ENCODE results near the gene MSI2.
"Not testable (repeated sequence)": the region's sequence is repeated elsewhere in the genome, so short reads cannot be mapped to it uniquely, and the experiment has no call there.

MSI2 gene

DNA sequence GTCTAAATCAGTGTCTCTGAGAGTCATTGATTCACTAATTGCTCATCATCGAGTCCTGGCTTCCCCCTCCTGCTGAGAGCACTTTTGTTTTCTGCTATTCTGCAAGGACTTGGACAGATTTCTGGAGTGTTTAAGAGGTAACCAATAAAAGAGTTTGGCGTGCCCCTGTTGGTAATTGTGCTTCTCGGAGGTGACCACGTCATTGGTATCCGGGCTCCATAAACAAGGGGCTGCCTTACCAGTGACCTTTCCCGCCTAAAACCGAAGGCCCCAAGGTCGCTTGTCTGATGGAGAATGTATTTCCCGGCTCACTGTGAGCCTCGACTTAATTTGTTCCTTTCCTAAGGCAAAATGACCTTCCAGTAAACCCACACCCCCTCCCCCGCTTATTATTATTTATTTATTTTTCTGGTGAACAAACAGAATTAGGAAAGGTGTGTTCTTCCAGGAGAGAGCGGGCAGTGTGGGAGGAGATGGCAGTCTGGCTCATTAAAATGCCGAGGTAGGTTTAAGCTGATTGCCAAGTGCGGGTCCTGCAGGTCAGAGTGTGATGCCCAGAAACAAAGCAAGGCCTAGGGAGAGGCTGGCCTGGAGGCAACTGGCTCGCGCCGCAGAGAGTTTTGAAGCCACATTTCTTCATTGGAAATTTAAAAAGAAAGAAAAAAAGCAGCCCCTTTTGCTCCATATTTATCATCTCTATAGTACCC lies 30.2 kb downstream of the MSI2 start:
- DNase-seq, result no peak
- intact Hi-C loops (cut with DNase I), result no loop called here

DNA sequence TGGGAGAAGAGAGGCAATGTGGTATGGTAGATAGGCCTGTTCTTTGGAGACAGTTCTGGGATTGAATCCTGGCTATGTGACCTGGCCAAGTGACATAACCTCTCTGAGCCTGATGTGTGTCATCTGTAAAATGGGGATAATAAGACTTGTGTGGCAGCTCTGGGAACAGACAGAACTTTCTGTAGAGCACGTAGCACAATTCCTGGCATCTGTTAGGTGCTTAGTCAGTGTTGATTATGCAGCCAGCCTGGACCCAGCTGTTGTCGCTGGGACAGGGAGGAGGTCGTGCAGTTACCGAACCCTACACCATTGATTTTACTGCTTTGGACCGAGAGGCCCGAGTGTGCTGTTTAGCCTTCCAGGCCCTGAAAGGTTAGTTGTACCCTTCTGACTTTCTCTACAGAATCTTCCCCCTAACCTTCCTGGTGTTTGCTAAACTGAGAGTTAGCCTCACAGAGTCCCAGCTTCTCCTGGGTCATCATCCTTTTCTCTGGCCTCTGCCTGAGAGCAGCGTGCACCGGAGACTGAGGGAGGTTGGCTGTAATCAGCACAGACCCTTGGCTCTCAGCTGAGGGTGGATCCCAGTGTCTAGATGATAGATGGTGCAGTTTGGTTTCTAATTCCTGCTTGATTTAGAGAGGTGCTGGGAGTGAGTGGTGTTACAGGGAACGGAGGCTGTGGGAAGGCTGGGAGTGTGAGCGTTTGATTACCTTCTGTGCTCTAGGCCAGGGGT lies 31.9 kb downstream of the MSI2 start:
- DNase-seq, result no peak

DNA sequence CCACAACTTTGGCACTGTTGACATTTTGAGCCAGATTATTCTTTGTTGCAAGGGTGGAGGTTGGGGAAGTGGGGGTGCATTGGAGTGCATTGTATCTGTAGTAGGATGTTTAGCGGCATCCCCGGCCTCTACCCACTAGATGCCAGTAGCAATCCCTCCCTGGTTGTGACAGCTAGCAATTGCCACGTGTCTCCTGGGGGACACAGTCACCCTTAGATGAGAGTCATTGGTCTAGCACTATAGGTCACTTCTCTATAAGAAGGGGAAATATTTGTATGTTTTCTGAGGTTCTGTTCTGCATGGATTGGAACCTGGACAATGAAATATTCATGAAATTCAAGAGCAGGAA lies 32.4 kb downstream of the MSI2 start:
- DNase-seq, result peak in 1 of 10 donors; percentile 34

More for the DNA sequence above, 31.9 kb downstream of the MSI2 start:
- intact Hi-C loops (cut with DNase I), result no loop called here

DNA sequence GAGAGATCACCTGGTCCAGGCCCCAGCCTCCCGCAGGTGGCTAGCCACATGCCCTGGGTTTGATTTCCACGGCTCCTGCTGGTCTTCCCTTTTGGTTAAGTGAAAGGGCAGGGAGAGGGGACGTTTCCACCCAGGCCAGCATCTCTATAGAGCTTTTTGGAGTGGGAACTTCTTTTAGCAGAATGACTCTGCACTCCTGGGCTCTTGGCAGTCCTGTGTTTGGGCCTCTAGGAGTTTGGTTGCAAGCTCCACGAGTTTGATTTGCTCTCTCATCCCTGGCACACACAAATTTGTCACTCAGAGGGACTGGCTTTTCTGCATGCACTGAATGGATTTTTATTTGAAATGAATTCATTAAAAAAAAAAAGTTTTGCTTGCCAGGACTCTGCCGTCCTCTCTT lies 32.8 kb downstream of the MSI2 start:
- DNase-seq, result no peak
- intact Hi-C loops (cut with DNase I), result no loop called here

More for the DNA sequence above, 32.4 kb downstream of the MSI2 start:
- intact Hi-C loops (cut with DNase I), result no loop called here

DNA sequence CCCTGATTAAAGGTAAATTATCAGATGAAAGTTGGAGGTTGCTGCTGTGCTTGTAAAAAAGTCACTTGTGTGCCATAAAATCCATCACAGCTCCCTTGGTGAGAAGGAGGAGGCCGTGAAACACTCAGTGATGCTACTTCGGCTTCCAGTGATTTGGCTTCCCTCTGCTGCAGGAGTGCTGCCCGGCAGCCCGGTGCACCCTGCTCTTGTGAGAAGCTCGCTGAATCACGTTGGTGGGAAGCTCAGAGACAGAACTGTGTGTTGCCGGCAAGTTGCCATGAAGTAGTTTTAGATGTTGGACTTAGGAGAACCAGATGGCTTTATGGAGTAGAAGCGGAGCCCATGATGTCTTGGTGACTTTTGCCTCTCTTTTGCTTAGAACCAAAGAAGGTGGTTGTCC lies 33.3 kb downstream of the MSI2 start:
- peak in 1 of 10 donors; percentile 81 for DNase-seq
- intact Hi-C loops (cut with DNase I), result no loop called here

DNA sequence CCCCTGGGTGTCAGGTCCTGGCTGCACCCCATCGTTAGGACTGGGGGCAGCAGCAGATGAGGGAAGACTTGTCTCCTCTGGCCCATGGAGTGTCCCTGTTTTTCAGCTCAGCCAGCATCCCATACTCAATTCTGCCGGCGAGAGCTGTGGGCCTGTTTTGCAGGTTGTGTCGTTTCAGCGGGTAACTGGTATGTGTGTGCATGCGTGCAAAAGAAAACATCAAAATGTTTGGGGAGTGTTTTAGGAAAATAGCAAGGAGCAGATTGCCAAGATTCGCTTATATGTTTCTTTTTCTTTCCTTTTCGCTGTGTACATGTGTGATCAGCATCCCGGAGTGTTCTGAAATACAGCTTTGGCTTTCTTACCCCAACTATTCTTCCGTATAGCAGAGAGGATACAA lies 34.7 kb downstream of the MSI2 start:
- DNase-seq, result no peak
- intact Hi-C loops (cut with DNase I), result no loop called here

DNA sequence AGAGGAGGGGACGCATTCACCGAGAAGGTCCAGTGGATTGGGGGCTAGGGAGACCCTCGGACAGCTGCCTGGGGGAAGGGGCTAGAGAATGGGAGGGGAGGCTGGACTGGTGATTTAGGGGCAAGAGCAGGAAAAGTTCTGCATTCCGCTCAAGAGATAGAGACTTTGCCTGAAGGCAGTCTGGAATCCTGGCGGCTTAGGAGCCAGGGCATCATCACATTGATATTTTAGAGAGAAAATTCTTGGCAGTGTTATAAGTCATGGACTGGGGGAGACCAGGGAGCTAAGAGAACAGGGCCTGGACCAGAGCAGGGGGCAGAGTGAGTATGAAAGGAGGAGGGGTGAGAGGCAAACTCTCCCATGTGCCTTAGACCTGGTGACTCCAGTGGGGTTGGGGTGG lies 35.8 kb downstream of the MSI2 start:
- intact Hi-C loops (cut with DNase I), result no loop called here
- DNase-seq, result no peak

DNA sequence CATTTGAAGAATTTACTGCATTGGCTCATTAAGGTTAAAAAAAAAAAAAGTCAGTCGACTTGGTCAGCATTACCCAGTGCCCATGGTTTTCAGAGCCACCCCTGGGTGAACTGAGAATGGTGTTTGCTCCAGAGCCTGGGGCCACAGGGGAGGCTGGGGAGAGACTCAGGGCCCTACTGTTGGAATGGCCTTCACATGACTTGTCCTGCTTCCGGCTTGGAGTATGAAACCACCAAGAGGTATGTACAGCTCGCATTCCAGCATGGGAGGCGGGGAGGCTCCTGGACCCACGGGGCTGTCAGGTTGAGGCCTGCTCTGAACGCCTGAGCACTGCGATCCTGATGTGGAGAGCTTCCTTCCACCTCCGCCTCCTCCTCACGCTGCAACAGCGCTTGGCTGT lies 36.8 kb downstream of the MSI2 start:
- intact Hi-C loops (cut with DNase I), result no loop called here
- DNase-seq, result no peak

DNA sequence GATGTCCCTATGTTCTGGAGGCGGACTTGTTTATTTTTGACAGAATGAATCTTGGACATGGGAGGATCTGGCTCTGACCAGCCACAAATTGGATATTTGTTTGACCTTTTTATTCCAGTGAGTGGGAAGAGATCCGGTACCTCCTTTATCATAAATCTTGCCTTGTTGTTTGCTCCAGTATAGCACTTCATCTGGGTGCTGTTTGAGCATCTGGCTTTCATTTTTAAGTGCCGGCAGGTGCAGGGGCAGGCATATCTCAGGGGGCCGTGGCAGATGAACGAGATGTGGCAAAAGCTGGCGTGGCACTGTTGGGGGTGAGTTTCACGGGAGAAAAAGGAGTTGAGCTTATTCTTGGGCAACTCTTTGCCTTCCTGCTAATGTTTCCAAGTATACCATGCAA lies 37.8 kb downstream of the MSI2 start:
- DNase-seq, result no peak
- intact Hi-C loops (cut with DNase I), result no loop called here

DNA sequence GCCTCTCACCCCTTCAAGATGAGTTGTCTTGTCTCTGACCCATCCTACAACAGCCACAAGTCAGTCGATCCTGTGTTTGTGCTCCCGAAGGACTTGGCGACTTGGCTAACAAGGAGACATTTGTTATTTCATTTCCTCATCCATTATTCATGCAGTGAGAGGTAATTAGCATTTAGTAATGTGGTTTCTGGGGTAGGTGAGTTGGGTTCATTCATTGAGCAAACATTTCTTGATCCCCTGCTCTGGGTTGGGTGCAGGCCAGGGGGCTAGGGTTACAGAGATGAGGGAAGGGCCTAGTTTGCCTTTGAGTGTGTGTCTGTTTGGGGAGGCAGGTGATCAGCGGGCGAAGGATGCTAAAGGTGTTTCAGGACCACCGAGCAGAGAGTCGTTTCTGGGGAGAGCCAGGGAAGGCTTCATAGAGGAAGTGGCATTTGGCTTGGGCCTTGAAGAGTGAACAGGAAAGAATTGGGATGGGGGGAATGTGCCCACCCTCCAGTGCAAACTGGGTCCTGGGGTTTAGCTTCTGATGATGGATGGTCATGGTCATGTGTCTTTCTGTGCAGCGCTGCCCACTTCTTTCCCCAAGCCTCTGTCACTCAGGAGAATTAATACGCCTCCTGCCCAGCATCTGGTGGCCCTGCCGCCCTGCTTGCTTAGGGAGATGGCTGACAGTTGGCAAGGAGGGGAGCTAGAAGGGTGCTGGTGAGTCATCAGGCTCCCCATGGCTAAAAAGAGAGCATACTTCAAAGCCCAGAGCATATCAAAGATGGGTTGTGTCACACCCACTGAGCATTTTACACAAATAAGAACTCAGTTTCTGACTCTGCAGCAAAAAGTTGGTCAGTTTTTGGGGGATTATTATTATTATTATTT lies 38.5 kb downstream of the MSI2 start:
- intact Hi-C loops (cut with DNase I), result no loop called here
- DNase-seq, result no peak

DNA sequence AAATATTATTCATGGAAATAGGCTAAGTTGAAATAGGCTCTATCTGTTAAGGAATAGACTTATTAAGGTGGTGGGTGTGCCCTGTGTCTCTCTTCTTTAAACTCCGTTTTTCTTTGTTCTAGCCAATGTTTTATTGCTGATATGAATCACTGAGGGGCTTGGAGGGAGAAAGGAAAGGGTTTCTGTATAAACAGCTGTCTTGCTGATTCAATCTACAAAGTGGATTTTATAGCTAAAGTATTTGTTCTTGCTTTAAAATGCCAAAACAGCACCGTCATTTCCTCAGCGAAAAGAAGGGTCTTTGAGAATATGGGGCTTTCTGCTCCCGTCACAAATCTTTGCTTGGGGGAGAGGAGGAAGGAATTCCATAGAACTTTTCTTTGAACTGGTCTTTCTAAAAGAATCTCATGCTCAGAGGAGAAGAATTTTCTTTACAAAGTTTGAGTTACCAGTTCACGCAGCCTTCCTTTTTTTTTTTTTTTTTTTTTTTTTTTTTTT lies 39.3 kb downstream of the MSI2 start:
- intact Hi-C loops (cut with DNase I), result no loop called here

DNA sequence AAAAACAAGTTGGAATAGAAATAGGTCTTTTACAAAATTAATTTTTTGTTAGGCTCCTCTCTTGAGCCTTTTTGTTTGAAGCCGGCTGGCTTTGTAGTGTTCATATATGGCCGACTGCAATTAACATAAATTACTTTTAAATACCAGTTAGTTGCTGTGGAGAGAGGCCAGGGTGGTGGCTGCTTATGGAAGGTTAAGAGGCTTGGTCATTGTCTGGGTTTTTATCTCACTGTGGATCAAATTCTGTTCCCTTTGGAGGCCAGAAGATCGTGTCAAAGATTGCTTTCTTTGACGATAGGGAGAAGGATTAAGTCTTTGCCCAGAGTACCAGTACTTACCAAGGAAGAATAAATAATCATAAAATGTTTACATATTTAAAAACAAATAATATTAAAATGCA lies 39.9 kb downstream of the MSI2 start:
- intact Hi-C loops (cut with DNase I), result no loop called here
- DNase-seq, result no peak

More for the DNA sequence above, 39.3 kb downstream of the MSI2 start:
- DNase-seq, result no peak

DNA sequence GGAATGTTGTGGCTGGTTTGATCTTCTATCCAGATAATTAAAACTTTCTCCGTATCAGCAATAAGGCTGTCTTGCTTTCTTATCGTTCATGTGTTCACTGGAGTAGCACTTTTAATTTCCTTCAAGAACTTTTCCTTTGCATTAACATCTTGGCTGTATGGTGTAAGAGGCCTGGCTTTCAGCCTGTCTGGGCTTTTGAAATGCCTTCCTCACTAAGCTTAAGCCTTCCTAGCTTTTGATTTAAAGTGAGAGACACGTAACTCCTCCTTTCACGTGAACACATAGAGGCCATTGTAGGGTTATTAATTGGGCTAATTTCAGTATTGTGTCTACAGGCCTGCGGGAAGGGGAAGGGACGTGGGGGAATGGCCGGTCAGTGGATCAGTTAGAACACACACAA lies 42.9 kb downstream of the MSI2 start:
- no peak for DNase-seq
- intact Hi-C loops (cut with DNase I), result no loop called here

DNA sequence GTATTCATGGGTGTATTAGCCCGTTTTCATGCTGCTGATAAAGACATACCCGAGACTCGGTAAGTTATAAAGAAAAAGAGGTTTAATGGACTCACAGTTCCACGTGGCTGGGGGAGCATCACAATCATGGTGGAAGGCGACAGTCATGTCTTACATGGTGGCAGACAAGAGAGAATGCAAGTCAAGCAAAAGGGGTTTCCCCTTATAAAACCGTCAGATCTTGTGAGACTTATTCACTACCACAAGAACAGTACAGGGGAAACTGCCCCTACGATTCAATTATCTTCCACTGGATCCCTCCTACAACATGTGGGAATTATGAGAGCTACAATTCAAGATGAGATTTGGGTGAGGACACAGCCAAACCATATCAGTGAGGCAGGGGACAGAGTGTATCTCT lies 44.3 kb downstream of the MSI2 start:
- peak in 1 of 10 donors; percentile 2 for DNase-seq
- intact Hi-C loops (cut with DNase I), result not testable (repeated sequence)

DNA sequence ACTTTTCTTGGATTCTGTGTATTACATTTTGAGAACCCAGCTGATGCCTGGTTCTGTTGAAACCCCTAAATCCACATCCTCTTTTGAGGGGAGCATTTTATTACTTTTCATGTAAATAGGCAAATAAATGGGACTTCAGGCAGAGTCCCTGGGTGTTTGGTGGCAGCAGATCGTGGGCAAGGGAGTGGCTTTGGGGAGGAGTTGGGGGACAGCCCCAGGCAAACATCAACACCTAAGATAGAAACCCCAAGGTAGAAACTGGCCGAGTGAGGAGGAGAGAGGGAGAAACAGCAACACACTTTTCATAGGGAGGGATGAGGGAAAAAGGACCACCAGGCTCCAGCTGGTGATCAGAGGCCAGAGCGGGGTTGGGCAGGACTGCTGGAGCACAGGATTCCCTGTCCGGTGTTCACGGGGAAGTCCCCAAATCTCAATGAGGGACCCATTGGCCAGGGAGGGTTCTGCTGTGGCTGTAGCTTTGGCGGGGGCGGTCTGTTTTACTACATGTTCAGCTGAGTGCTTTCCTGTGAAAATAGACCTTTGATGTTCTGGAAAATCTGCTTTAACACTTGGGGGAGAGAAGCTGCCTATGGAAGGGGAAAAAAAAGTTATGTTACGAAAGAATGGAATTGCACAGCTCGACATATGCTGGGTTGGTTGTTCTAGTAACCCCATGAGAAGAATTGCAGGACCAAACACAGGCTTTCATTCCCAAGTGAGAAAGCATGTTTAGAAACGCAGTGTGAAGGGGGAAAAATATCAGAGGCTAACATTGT lies 46.6 kb downstream of the MSI2 start:
- intact Hi-C loops (cut with DNase I), result no loop called here
- peak in 1 of 10 donors; percentile 45 for DNase-seq

DNA sequence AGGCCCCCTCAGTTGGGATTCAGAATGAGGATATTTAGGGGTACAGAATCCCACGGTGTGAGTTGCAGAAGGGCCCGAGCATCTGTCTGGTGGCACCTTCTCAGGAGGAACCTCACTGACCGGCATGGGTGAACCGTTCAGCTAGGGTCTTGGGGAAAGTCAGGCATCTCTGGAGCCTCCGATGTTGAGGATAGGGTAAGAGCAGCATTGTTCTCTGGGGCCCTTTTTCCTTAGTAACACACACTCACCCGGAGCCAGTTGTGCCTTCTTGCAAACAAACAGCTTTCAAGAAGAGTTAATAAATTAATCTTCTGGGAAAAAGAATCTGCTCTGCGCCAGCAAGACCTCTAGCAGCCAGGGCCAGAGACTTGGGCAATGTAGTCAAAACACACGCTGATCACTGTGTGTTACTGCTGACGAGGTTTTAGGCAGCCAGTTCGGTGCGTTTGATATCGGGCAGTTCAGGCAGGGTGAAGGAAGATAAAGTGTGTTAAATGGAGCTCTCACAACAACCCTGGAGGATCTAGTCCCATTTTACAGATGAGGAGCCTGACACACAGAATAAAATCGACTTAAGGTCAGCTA lies 48.9 kb downstream of the MSI2 start:
- DNase-seq, result no peak
- intact Hi-C loops (cut with DNase I), result no loop called here

DNA sequence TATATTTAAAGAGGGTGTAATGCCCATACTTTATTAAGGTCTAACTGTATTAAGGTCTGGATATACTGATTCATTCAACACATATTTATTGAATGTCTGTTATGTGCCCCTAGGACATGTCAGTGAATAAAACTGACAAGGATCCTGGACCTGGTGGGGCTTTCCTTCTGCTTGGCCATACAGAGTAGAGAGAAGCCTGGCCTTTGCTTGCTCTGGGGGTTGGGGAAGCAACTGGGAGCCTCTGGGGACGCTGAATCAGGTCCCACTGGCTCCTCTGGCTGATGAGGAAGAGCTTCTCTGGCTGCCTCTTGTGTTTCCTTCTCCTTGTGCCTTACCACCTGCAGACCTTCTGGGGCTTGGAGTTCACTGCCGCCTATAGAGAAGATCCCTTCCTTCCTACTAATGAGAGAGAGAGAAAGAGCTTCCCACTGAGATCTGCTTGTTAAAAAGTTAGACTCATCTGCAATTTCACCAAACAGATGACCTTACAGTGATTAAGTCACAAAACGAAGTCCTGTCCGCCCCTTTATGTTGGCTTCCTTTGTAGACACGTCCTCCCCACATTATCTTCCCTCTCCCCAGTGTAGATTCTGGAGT lies 49.7 kb downstream of the MSI2 start:
- no peak for DNase-seq
- intact Hi-C loops (cut with DNase I), result no loop called here

DNA sequence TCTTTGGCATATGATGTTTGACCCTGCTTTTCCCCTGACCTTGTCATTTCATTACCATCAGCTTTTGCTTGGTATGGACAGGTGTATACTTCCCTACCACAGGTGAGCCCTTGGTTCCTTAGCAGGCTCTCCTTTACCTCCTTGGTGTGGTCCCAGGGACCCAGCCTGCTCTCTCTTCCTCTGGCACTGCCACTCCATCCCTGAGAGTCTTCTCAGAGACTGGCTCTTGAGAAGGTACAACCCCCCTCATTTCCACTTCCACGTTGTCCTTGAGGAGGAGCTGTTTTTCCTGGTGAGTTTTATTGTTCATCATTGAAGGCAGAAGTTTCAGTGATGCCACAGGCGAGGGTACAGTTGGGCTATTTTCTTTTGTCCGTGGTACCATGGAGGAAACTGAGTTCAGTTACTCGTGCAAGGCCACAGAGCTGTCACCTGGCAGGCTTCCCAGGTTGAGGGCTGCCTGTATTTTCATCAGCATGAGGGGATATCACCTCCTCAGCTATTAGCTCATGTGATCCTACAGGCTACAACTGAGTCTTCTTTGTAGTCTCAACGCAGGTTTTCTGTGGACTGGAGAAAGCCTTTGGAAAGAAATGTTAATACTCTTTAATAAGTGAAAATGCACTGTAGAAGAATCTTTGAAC lies 52.3 kb downstream of the MSI2 start:
- intact Hi-C loops (cut with DNase I), result no loop called here
- DNase-seq, result peak in 1 of 10 donors; percentile 37

DNA sequence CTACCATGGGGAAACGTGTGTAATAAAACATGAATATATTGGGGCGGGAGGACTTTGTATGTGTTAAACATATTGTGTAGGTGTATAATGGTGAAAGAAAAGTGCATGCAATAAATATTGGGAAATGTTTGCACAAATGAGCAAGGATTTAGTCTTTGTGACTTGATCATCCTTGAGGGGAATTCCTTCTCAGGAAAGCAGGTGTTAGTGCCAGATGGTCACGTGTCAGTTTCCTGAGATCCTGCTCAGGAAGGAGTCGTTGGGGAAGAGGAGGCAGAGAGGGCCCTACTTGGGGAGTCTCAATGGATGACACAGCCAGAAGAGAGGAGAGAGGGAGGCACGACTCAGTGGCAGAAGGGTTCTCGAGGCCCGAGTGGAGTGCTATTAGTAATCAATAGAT lies 53.2 kb downstream of the MSI2 start:
- intact Hi-C loops (cut with DNase I), result no loop called here
- DNase-seq, result no peak
